Hindlimb muscle (tissue), 1 donor: ENCODE data around the gene TMEM82. TPM values are rescaled to one million over a fixed set of nuclear protein-coding genes. Genes with fewer than 3 reads are reported as not detected.
"Not testable (repeated sequence)": the region's sequence is repeated elsewhere in the genome, so short reads cannot be mapped to it uniquely, and the experiment has no call there.

ENCODE experiments used
- DNase-seq: peaks from one replicate; pipeline ENCODE4 v3.0.0-alpha.2; 2013
- polyA plus RNA-seq: library from polyadenylated mRNA; unstranded; fragments of 120-200 nt; gene quantifications from one replicate; pipeline ENCODE4 v1.2.1, GENCODE V29; 2013; ENCODE audit not compliant: insufficient read length

TMEM82 gene
- not detected for polyA plus RNA-seq

GRCh38 chr1:15742339-15742801, at the start of gene TMEM82:
Gene TMEM82, plus strand, starts transcription at chr1:15742499. Its CDS starts 61 bp downstream, at chr1:15742560.
- DNase-seq, result no peak

- no peak for DNase-seq
These were observed 48.9 kb upstream of the TMEM82 start for GRCh38 chr1:15693371-15693770.

GRCh38 chr1:15696956-15697521, 45.3 kb upstream of the TMEM82 start:
- DNase-seq, result no peak

GRCh38 chr1:15698201-15698600, 44.1 kb upstream of the TMEM82 start:
- DNase-seq, result no peak

GRCh38 chr1:15699321-15699720, 43.0 kb upstream of the TMEM82 start:
- DNase-seq, result not testable (repeated sequence)

GRCh38 chr1:15700508-15700907, 41.8 kb upstream of the TMEM82 start:
- DNase-seq, result no peak

- DNase-seq, result no peak
These were observed 40.5 kb upstream of the TMEM82 start for GRCh38 chr1:15701784-15702183.

GRCh38 chr1:15702722-15703550, 39.4 kb upstream of the TMEM82 start:
- DNase-seq, result no peak

- peak; percentile 71 for DNase-seq
These were observed 38.7 kb upstream of the TMEM82 start for GRCh38 chr1:15703562-15703961.

- DNase-seq, result no peak
These were observed 37.6 kb upstream of the TMEM82 start for GRCh38 chr1:15704526-15705183.

- no peak for DNase-seq
These were observed 37.1 kb upstream of the TMEM82 start for GRCh38 chr1:15705184-15705566.

- no peak for DNase-seq
These were observed 35.5 kb upstream of the TMEM82 start for GRCh38 chr1:15706751-15707150.

GRCh38 chr1:15707239-15707925, 34.9 kb upstream of the TMEM82 start:
- no peak for DNase-seq

- no peak for DNase-seq
These were observed 33.7 kb upstream of the TMEM82 start for GRCh38 chr1:15708486-15709137.

- DNase-seq, result no peak
These were observed 33.1 kb upstream of the TMEM82 start for GRCh38 chr1:15709226-15709625.

- no peak for DNase-seq
These were observed 30.1 kb upstream of the TMEM82 start for GRCh38 chr1:15712168-15712567.

GRCh38 chr1:15714406-15715136, 27.7 kb upstream of the TMEM82 start:
- DNase-seq, result no peak

GRCh38 chr1:15717418-15718125, 24.7 kb upstream of the TMEM82 start:
- no peak for DNase-seq

GRCh38 chr1:15718199-15718601, 24.1 kb upstream of the TMEM82 start:
- DNase-seq, result no peak

GRCh38 chr1:15719381-15720120, 22.7 kb upstream of the TMEM82 start:
- no peak for DNase-seq
